ENCODE results near the gene FAM149A.
A peak's percentile ranks its signal among the peaks of the same experiment; 100 is the strongest.

GRCh38 chr4:186191200-186192065 lies 86.9 kb downstream of the FAM149A start, which contains the start of gene CYP4V2:
- TF ChIP-seq ZFP30 (CRISPR knock-in tag; IDR thresholded peaks at IDR 0.05): no peak
- no peak for TF ChIP-seq CREB5 (CRISPR knock-in tag; IDR thresholded peaks at IDR 0.05; ENCODE audit: low read depth)
- no peak for TF ChIP-seq TCF4 (CRISPR knock-in tag; IDR thresholded peaks at IDR 0.05; ENCODE audit: borderline replicate concordance)
- no peak for TF ChIP-seq PATZ1 (CRISPR knock-in tag; IDR thresholded peaks at IDR 0.05; ENCODE audit: borderline replicate concordance)
- TF ChIP-seq ARNTL (CRISPR knock-in tag; IDR thresholded peaks at IDR 0.05; ENCODE audit: borderline replicate concordance, low read depth): no peak
- TF ChIP-seq GLIS3 (CRISPR knock-in tag; IDR thresholded peaks at IDR 0.05): peak; percentile 25; the same call in 1 of the 2 replicates
- no peak for TF ChIP-seq TSHZ2 (CRISPR knock-in tag; IDR thresholded peaks at IDR 0.05)
- no peak for TF ChIP-seq PPARA (CRISPR knock-in tag; IDR thresholded peaks at IDR 0.05; ENCODE audit: borderline replicate concordance)
- no peak for TF ChIP-seq OSR1 (CRISPR knock-in tag; IDR thresholded peaks at IDR 0.05)
- TF ChIP-seq RARB (CRISPR knock-in tag; IDR thresholded peaks at IDR 0.05): no peak

Measured in SK-N-SH treated with all-trans-retinoic acid at 6 μM for 48 hours (cell line).